HuH-7 (cell line): ENCODE measurements around the gene RGN.
"Not testable (repeated sequence)": the region's sequence is repeated elsewhere in the genome, so short reads cannot be mapped to it uniquely, and the experiment has no call there.

Experiments used
- DNase-seq: peaks from one replicate; pipeline ENCODE4 v3.0.0; 2011; ENCODE audit warnings: low spot score

RGN gene

GRCh38 chrX:47124466-47124865, 46.2 kb downstream of the RGN start:
- DNase-seq, result not testable (repeated sequence)

GRCh38 chrX:47129157-47129898, 51.1 kb downstream of the RGN start:
- peak; percentile 58 for DNase-seq

- DNase-seq, result no peak
These were observed 51.7 kb downstream of the RGN start for GRCh38 chrX:47129899-47130358.

GRCh38 chrX:47133493-47133892, 55.2 kb downstream of the RGN start:
- DNase-seq, result no peak

GRCh38 chrX:47135650-47136049, 57.4 kb downstream of the RGN start:
- DNase-seq, result not testable (repeated sequence)

GRCh38 chrX:47138171-47138570, 59.9 kb downstream of the RGN start:
- no peak for DNase-seq
